HepG2 (cell line): ENCODE results near the gene SGSM1. TPM values are rescaled to one million over a fixed set of nuclear protein-coding genes. Genes with fewer than 3 reads are reported as not detected.

Experiments
- ATAC-seq: fragments of 200-7000 bp; cut with Tn5 transposase; 3 replicates; pipeline ENCODE4 v1.9.1; 2020; ENCODE audit warnings: mild to moderate bottlenecking, moderate library complexity
- BruUV-seq: library from RNA; stranded (reverse); fragments of 400-500 nt; replicated peaks from 2 replicates; lab custom pipeline; 2021; lab: Mats Ljungman, UMichigan
- CTCF ChIA-PET: fragments of 300-600 bp; formaldehyde crosslinking; extraction: SDS; loops from one replicate; lab custom pipeline; 2021; ENCODE audit warnings: low total read pairs, inconsistent platforms, low intra/inter-chr PET ratio; lab: Yijun Ruan, JAX
- POLR2A ChIA-PET: fragments of 350-600 bp; sonication (Branson Sonifier 250); formaldehyde crosslinking; loops from one replicate; lab custom pipeline; 2020; ENCODE audit warnings: antibody characterized with exemption, inconsistent platforms; lab: Yijun Ruan, JAX
- DNase-seq: peaks from one replicate; pipeline ENCODE4 v3.0.0-alpha.2; 2015; ENCODE audit warnings: low spot score
- FAIRE-seq: peaks from 3 replicates; lab custom pipeline; 2011; peaks lifted over from hg19 to GRCh38; lab: Jason Lieb, UNC
- H2AFZ ChIP-seq: one replicate; pipeline ENCODE4 v1.6.1; 2011; ENCODE audit warnings: low read length, inconsistent platforms
- H3K27ac ChIP-seq: fragments of 300-600 bp; 3 replicates; pipeline ENCODE4 v1.8.0; 2011; ENCODE audit warnings: mixed run types, mild to moderate bottlenecking, mixed read lengths, low read length, inconsistent platforms; ENCODE audit not compliant: insufficient read depth; ENCODE audit errors: extremely low read length
- H3K27me3 ChIP-seq, 2 experiments: fragments of 200-600 bp in 1 of 2; 2 replicates in 1 of 2; 3 replicates in 1 of 2; pipeline versions ENCODE4 v1.6.0 to v1.8.0; 2011; ENCODE audit warnings: low read length in 2 of 2, mild to moderate bottlenecking in 2 of 2, moderate library complexity in 2 of 2, inconsistent platforms in 1 of 2; ENCODE audit not compliant: insufficient read depth in 2 of 2, control insufficient read depth in 1 of 2
- H3K36me3 ChIP-seq, 2 experiments: fragments of 200-600 bp in 1 of 2; replicated peaks in 1 of 2; 2 replicates in 1 of 2; 3 replicates in 1 of 2; pipeline versions ENCODE4 v1.5.1 to v1.8.0; 2011; ENCODE audit warnings: low read length in 2 of 2, inconsistent platforms in 1 of 2; ENCODE audit not compliant: insufficient read depth in 2 of 2, control insufficient read depth in 1 of 2
- H3K4me1 ChIP-seq: 2 replicates; pipeline ENCODE4 v1.5.1; 2012; ENCODE audit warnings: low read length, inconsistent platforms; ENCODE audit not compliant: insufficient read depth
- H3K4me2 ChIP-seq: 2 replicates; pipeline ENCODE4 v1.6.0; 2011; ENCODE audit warnings: low read depth, low read length, inconsistent platforms
- H3K4me3 ChIP-seq, 3 experiments: fragments of 200-600 bp in 1 of 3; sonication (generic), shearing (Covaris generic) in 1 of 3; replicated peaks in 1 of 3; 2 replicates each; pipeline ENCODE4 v1.5.1; 2011 to 2016; ENCODE audit warnings: low read length in 3 of 3, inconsistent platforms in 2 of 3, low read depth in 2 of 3, mild to moderate bottlenecking in 2 of 3, control low read depth in 1 of 3, mixed read lengths in 1 of 3; ENCODE audit not compliant: insufficient read depth in 1 of 3
- H3K79me2 ChIP-seq: one replicate; pipeline ENCODE4 v1.6.1; 2011; ENCODE audit warnings: low read length, inconsistent platforms; ENCODE audit not compliant: insufficient read depth
- H3K9ac ChIP-seq: 2 replicates; pipeline ENCODE4 v1.6.0; 2011; ENCODE audit warnings: mild to moderate bottlenecking, low read depth, low read length, inconsistent platforms; ENCODE audit not compliant: insufficient read depth
- H3K9me3 ChIP-seq: 2 replicates; pipeline ENCODE4 v1.5.1; 2012; ENCODE audit warnings: mild to moderate bottlenecking, low read length
- H4K20me1 ChIP-seq: 2 replicates; pipeline ENCODE4 v1.6.0; 2011; ENCODE audit warnings: inconsistent platforms, mild to moderate bottlenecking, low read length, moderate library complexity; ENCODE audit not compliant: insufficient read depth
- ATF7 ChIP-seq, 2 experiments: fragments of 450-650 bp in 1 of 2; sonication (generic) in 1 of 2; formaldehyde crosslinking in 1 of 2; IDR thresholded peaks; 2 replicates each; pipeline versions ENCODE4 v1.4.0 to v1.6.1; 2016 to 2020; ENCODE audit warnings: antibody characterized with exemption in 1 of 2, mild to moderate bottlenecking in 1 of 2, missing genetic modification reagents in 1 of 2
- CENPX ChIP-seq: sonication (generic); formaldehyde crosslinking; IDR thresholded peaks from 2 replicates; pipeline ENCODE4 v1.9.0; 2021; ENCODE audit warnings: mild to moderate bottlenecking, missing genetic modification reagents, moderate library complexity
- CREB1 ChIP-seq, 2 experiments: fragments of 450-650 bp in 1 of 2; IDR thresholded peaks; 2 replicates each; pipeline ENCODE4 v1.6.1; 2016 to 2017; ENCODE audit warnings: control low read depth in 1 of 2, mild to moderate bottlenecking in 1 of 2, missing compliant biosample characterization in 1 of 2, missing genetic modification characterization in 1 of 2
- CTCF ChIP-seq: sonication (generic); formaldehyde crosslinking; IDR thresholded peaks from 2 replicates; pipeline ENCODE4 v1.5.0; 2020; ENCODE audit warnings: mild to moderate bottlenecking, missing genetic modification reagents, moderate library complexity
- NCOA2 ChIP-seq: sonication (generic); formaldehyde crosslinking; IDR thresholded peaks from 2 replicates; pipeline ENCODE4 v1.8.0; 2022; ENCODE audit warnings: inconsistent platforms
- NFRKB ChIP-seq: fragments of 450-650 bp; IDR thresholded peaks from 2 replicates; pipeline ENCODE4 v1.6.1; 2017
- SMC3 ChIP-seq: IDR thresholded peaks from 2 replicates; pipeline ENCODE4 v1.6.1; 2011; ENCODE audit warnings: low read length, improper control_type of control experiment
- STAG1 ChIP-seq: sonication (generic); formaldehyde crosslinking; IDR thresholded peaks from 2 replicates; pipeline ENCODE4 v1.4.0; 2020; ENCODE audit warnings: missing genetic modification reagents
- ZBTB21 ChIP-seq: sonication (generic); formaldehyde crosslinking; IDR thresholded peaks from 2 replicates; pipeline ENCODE4 v1.4.0; 2020; ENCODE audit warnings: missing genetic modification reagents
- WGBS: methylation state at CpG from one replicate; pipeline ENCODE4 v1.1.6; 2017; ENCODE audit warnings: low lambda C conversion rate; 5-methylcytosine and 5-hydroxymethylcytosine counted together
- in situ Hi-C: cut with HindIII; loops from 2 replicates; pipeline ENCODE4 v1.10.0; 2017; ENCODE audit warnings: low pct_unique_long_range_greater_than_20kb; ENCODE audit not compliant: extremely low pct_ligation_motif_present
- intact Hi-C: fragments of 100-400 bp; cut with micrococcal nuclease; formaldehyde crosslinking; loops from one replicate; pipeline ENCODE4 v1.10.0; 2022; ENCODE audit not compliant: unreplicated experiment
- polyA plus RNA-seq, 8 experiments: library from polyadenylated mRNA; depleted of rRNA in 3 of 8; stranded (reverse) in 7 of 8; unstranded in 1 of 8; fragments of >200 nt; fragmentation: Illumina TruSeq in 4 of 8; extraction: Trizol in 4 of 8; gene quantifications; 2 replicates each; pipeline versions ENCODE4 v1.2.1 to v1.2.3, GENCODE V29; 2011 to 2016; ENCODE audit warnings: low read depth in 4 of 8, missing spikeins in 1 of 8, mixed read lengths in 1 of 8; ENCODE audit not compliant: insufficient read depth in 1 of 8
- total RNA-seq, 5 experiments: library from RNA; depleted of rRNA; stranded (reverse); fragments of >200 nt; fragmentation: Illumina TruSeq; extraction: Trizol; gene quantifications; 2 replicates each; pipeline ENCODE4 v1.2.3, GENCODE V29; 2016; ENCODE audit warnings: low read depth in 1 of 5

The SGSM1 gene
- total and polyA plus RNA-seq, 2 of the 13 experiments (the other 11 are each of a cell fraction or from before 2014, with no cell fraction given) = 0.07 TPM; not detected in 1

- DNase-seq = peak; percentile 32
- Histone ChIP-seq H3K79me2 (no peaks in the 10 kb centered on the region), H3K9me3 (0 out of 2 replicates have a peak, but pooled peaks cover 6% of the 10 kb centered on the region), H4K20me1 (no peaks in the 10 kb centered on the region), H3K4me2 (no peak overlapping the region), H3K27ac (no peak overlapping the region), H3K4me3 (no peak overlapping the region), H3K4me1 (peaks cover 1% of the 10 kb centered on the region), H3K36me3 (no peaks in the 10 kb centered on the region), H3K9ac (no peak overlapping the region), H3K27me3 (peaks cover 3 to 18% of the 10 kb centered on the region in 2 experiments; a peak in 2 of 5 replicates), H2AFZ (no peak overlapping the region)
- BruUV-seq = no TSS peak
- FAIRE-seq = no peak
- ATAC-seq = peak; percentile 51; the same call in 2 of the 3 replicates
- TF ChIP-seq ZBTB21 (CRISPR knock-in tag) = peak; percentile 91
- peak; percentile 42 for TF ChIP-seq CTCF (CRISPR knock-in tag)
- TF ChIP-seq CREB1 (IDR thresholded peaks at IDR 0.05) = peak; percentile 80
- TF ChIP-seq CREB1 (CRISPR knock-in tag; IDR thresholded peaks at IDR 0.05) = no peak
- no peak for TF ChIP-seq NCOA2 (CRISPR knock-in tag)
- peak; percentile 18; the same call in 1 of the 2 replicates for TF ChIP-seq SMC3
- TF ChIP-seq CENPX = no peak
- no peak for TF ChIP-seq NFRKB
- TF ChIP-seq ATF7 (IDR thresholded peaks at IDR 0.05) = peak; percentile 65; the same call in 1 of the 2 replicates
- no peak for TF ChIP-seq ATF7 (CRISPR knock-in tag; IDR thresholded peaks at IDR 0.05)
- TF ChIP-seq STAG1 = 0 out of 2 replicates have a peak, but pooled peaks have one; percentile 10
- 39% methylated on average over 13 of the region's 13 CpGs for WGBS
- in situ Hi-C loops = no loop called here
- CTCF ChIA-PET = interaction anchor here (1.6 kb wide), 1 partner anchor 66 kb away, joined by 5 read pairs; no protein-coding TSS in a partner anchor
- POLR2A ChIA-PET = no interaction called here
- intact Hi-C loops = no loop called here
Measured at GRCh38 chr22:24834845-24835570, 29.0 kb downstream of the SGSM1 start.
